Measurements from ENCODE around the gene FKBP2. TPM values are rescaled to one million over a fixed set of nuclear protein-coding genes. Genes with fewer than 3 reads are reported as not detected.

Gene FKBP2
- total and polyA plus RNA-seq, 2 of the 13 experiments (the other 11 are each of a cell fraction or from before 2014, with no cell fraction given): 30.1 to 53.3 TPM

DNA sequence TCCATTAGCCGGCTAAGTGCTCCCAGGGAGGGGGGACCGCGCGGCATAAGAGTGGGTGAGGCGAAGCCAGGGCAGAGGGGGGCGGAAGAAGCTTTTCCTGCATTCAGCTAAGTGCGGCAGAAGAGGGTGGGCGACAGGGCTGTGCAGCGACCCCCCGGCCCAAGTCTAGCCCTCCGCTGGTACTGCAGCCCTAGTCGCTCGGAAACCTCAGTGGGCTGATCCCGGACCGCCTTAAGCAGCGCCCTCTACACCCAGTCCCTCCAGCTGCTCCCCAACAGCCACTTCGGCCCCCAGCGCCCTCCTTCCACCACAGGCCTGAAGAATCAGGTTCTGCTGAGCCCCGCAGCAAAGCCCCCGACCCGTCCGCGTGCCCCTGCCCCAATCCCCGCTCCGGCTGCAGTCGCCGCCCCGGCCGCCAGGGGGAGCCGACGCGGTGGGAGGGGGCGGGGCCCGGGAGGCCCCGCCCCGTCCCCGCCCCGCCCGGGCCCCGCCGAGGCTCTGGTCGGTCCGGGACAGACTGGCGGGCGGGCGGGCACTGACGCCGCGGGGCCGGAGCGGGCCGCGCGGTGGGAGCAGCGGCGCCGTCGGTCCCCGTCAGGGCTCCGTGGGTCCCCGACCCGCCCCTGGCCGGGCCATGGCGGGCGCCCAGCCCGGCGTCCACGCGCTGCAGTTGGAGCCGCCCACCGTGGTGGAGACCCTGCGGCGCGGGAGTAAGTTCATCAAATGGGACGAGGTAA is 10.3 kb downstream of the FKBP2 start, which contains the start of gene PLCB3 (continued):
- TF ChIP-seq, protein P1, sequence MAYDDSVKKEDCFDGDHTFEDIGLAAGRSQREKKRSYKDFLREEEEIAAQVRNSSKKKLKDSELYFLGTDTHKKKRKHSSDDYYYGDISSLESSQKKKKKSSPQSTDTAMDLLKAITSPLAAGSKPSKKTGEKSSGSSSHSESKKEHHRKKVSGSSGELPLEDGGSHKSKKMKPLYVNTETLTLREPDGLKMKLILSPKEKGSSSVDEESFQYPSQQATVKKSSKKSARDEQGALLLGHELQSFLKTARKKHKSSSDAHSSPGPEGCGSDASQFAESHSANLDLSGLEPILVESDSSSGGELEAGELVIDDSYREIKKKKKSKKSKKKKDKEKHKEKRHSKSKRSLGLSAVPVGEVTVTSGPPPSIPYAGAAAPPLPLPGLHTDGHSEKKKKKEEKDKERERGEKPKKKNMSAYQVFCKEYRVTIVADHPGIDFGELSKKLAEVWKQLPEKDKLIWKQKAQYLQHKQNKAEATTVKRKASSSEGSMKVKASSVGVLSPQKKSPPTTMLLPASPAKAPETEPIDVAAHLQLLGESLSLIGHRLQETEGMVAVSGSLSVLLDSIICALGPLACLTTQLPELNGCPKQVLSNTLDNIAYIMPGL (CRISPR knock-in tag; IDR thresholded peaks at IDR 0.05; ENCODE audit: borderline replicate concordance in 1 of 2, low read depth in 1 of 2): 0 out of 4 replicates have a peak, but pooled peaks of 1 of the 2 experiments have one; percentile 42
- no peak for TF ChIP-seq RFXANK (CRISPR knock-in tag; IDR thresholded peaks at IDR 0.05)
- no peak for TF ChIP-seq ZNF883 (CRISPR knock-in tag; IDR thresholded peaks at IDR 0.05; ENCODE audit: not compliant biosample characterization)
- TF ChIP-seq SOX6 (IDR thresholded peaks at IDR 0.05): no peak
- TF ChIP-seq SOX6 (CRISPR knock-in tag; IDR thresholded peaks at IDR 0.05): no peak
- TF ChIP-seq HNRNPL (IDR thresholded peaks at IDR 0.05; ENCODE audit: low read depth, low read length): no peak
- no peak for TF ChIP-seq ZNF550 (CRISPR knock-in tag; IDR thresholded peaks at IDR 0.05; ENCODE audit: borderline replicate concordance)
- TF ChIP-seq AGO1 (IDR thresholded peaks at IDR 0.05; ENCODE audit: low read depth, low read length, poor library complexity, severe bottlenecking): peak; percentile 5
- TF ChIP-seq REPIN1 (CRISPR knock-in tag; IDR thresholded peaks at IDR 0.05; ENCODE audit: borderline replicate concordance, low read depth): no peak
- TF ChIP-seq, protein P2, sequence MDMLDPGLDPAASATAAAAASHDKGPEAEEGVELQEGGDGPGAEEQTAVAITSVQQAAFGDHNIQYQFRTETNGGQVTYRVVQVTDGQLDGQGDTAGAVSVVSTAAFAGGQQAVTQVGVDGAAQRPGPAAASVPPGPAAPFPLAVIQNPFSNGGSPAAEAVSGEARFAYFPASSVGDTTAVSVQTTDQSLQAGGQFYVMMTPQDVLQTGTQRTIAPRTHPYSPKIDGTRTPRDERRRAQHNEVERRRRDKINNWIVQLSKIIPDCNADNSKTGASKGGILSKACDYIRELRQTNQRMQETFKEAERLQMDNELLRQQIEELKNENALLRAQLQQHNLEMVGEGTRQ (IDR thresholded peaks at IDR 0.05; ENCODE audit: low read depth, low read length): no peak
- TF ChIP-seq, protein P2 (CRISPR knock-in tag; IDR thresholded peaks at IDR 0.05; ENCODE audit: borderline replicate concordance): no peak
- TF ChIP-seq SYNCRIP (IDR thresholded peaks at IDR 0.05; ENCODE audit: insufficient read depth, low read depth, low read length): no peak
- no peak for TF ChIP-seq ZNF558 (CRISPR knock-in tag; IDR thresholded peaks at IDR 0.05; ENCODE audit: borderline replicate concordance)
- no peak for TF ChIP-seq DR1 (CRISPR knock-in tag; IDR thresholded peaks at IDR 0.05)
- TF ChIP-seq RFX1 (IDR thresholded peaks at IDR 0.05): no peak
- peak; percentile 63; the same call in 1 of the 2 replicates for TF ChIP-seq POLR2G (IDR thresholded peaks at IDR 0.05; ENCODE audit: low read depth, low read length)
- TF ChIP-seq, protein P3, sequence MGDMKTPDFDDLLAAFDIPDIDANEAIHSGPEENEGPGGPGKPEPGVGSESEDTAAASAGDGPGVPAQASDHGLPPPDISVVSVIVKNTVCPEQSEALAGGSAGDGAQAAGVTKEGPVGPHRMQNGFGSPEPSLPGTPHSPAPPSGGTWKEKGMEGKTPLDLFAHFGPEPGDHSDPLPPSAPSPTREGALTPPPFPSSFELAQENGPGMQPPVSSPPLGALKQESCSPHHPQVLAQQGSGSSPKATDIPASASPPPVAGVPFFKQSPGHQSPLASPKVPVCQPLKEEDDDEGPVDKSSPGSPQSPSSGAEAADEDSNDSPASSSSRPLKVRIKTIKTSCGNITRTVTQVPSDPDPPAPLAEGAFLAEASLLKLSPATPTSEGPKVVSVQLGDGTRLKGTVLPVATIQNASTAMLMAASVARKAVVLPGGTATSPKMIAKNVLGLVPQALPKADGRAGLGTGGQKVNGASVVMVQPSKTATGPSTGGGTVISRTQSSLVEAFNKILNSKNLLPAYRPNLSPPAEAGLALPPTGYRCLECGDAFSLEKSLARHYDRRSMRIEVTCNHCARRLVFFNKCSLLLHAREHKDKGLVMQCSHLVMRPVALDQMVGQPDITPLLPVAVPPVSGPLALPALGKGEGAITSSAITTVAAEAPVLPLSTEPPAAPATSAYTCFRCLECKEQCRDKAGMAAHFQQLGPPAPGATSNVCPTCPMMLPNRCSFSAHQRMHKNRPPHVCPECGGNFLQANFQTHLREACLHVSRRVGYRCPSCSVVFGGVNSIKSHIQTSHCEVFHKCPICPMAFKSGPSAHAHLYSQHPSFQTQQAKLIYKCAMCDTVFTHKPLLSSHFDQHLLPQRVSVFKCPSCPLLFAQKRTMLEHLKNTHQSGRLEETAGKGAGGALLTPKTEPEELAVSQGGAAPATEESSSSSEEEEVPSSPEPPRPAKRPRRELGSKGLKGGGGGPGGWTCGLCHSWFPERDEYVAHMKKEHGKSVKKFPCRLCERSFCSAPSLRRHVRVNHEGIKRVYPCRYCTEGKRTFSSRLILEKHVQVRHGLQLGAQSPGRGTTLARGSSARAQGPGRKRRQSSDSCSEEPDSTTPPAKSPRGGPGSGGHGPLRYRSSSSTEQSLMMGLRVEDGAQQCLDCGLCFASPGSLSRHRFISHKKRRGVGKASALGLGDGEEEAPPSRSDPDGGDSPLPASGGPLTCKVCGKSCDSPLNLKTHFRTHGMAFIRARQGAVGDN (CRISPR knock-in tag; IDR thresholded peaks at IDR 0.05): peak; percentile 40
- no peak for TF ChIP-seq ZNF562 (CRISPR knock-in tag; IDR thresholded peaks at IDR 0.05; ENCODE audit: borderline replicate concordance)
- TF ChIP-seq SMARCE1 (IDR thresholded peaks at IDR 0.05; ENCODE audit: borderline replicate concordance): no peak
- no peak for TF ChIP-seq THYN1 (CRISPR knock-in tag; IDR thresholded peaks at IDR 0.05; ENCODE audit: borderline replicate concordance, low read depth)
- no peak for TF ChIP-seq SATB2 (CRISPR knock-in tag; IDR thresholded peaks at IDR 0.05)
- no peak for TF ChIP-seq ZNF766 (CRISPR knock-in tag; IDR thresholded peaks at IDR 0.05; ENCODE audit: borderline replicate concordance)

Data from HepG2 (cell line).